Astrocyte (in vitro differentiated cells and primary cell): Measurements from ENCODE around the gene LTA. TPM values are rescaled to one million over a fixed set of nuclear protein-coding genes. Genes with fewer than 3 reads are reported as not detected.

ENCODE experiments used
- DNase-seq: peaks from one replicate; pipeline ENCODE4 v3.0.0-alpha.2; 2010; ENCODE audit warnings: low read depth
- FAIRE-seq: peaks from 2 replicates; lab custom pipeline; 2011; peaks lifted over from hg19 to GRCh38; lab: Jason Lieb, UNC
- H2AFZ ChIP-seq: 2 replicates; pipeline ENCODE4 v1.6.0; 2012; ENCODE audit warnings: low read depth, low read length, inconsistent platforms
- H3K27ac ChIP-seq: 2 replicates; pipeline ENCODE4 v1.5.1; 2011; ENCODE audit warnings: low read depth, low read length, inconsistent platforms
- H3K27me3 ChIP-seq: 2 replicates; pipeline ENCODE4 v1.6.0; 2011; ENCODE audit warnings: low read length, inconsistent platforms; ENCODE audit not compliant: insufficient read depth
- H3K36me3 ChIP-seq: 2 replicates; pipeline ENCODE4 v1.5.1; 2011; ENCODE audit warnings: low read length, inconsistent platforms; ENCODE audit not compliant: insufficient read depth
- H3K4me1 ChIP-seq: 2 replicates; pipeline ENCODE4 v1.5.1; 2011; ENCODE audit warnings: low read length, inconsistent platforms; ENCODE audit not compliant: insufficient read depth
- H3K4me2 ChIP-seq: 2 replicates; pipeline ENCODE4 v1.6.0; 2012; ENCODE audit warnings: low read length, inconsistent platforms
- H3K4me3 ChIP-seq: 2 replicates; pipeline ENCODE4 v1.5.1; 2011; ENCODE audit warnings: low read depth, mild to moderate bottlenecking, low read length, inconsistent platforms; ENCODE audit not compliant: insufficient read depth
- H3K79me2 ChIP-seq: 2 replicates; pipeline ENCODE4 v1.6.0; 2012; ENCODE audit warnings: mild to moderate bottlenecking, low read length, inconsistent platforms; ENCODE audit not compliant: insufficient read depth
- H3K9ac ChIP-seq: 2 replicates; pipeline ENCODE4 v1.6.0; 2012; ENCODE audit warnings: mild to moderate bottlenecking, low read length, inconsistent platforms
- H3K9me3 ChIP-seq: 2 replicates; pipeline ENCODE4 v1.5.1; 2012; ENCODE audit warnings: low read depth, mild to moderate bottlenecking, low read length, inconsistent platforms; ENCODE audit not compliant: insufficient read depth
- H4K20me1 ChIP-seq: 2 replicates; pipeline ENCODE4 v1.6.0; 2012; ENCODE audit warnings: low read length, inconsistent platforms; ENCODE audit not compliant: insufficient read depth
- H3K27ac Mint-ChIP-seq: one replicate; pipeline ENCODE4 v1.8.0; 2021; ENCODE audit warnings: mild to moderate bottlenecking, mixed read lengths; ENCODE audit not compliant: unreplicated experiment
- H3K27me3 Mint-ChIP-seq: one replicate; pipeline ENCODE4 v1.8.0; 2021; ENCODE audit warnings: low read depth, mixed read lengths; ENCODE audit not compliant: unreplicated experiment
- H3K36me3 Mint-ChIP-seq: one replicate; pipeline ENCODE4 v1.8.0; 2021; ENCODE audit warnings: low read depth, mixed read lengths; ENCODE audit not compliant: unreplicated experiment
- H3K4me1 Mint-ChIP-seq: one replicate; pipeline ENCODE4 v1.8.0; 2021; ENCODE audit warnings: low read depth, mixed read lengths; ENCODE audit not compliant: unreplicated experiment
- H3K4me3 Mint-ChIP-seq: one replicate; pipeline ENCODE4 v1.8.0; 2021; ENCODE audit warnings: mild to moderate bottlenecking, moderate library complexity, mixed read lengths; ENCODE audit not compliant: unreplicated experiment
- H3K9me3 Mint-ChIP-seq: one replicate; pipeline ENCODE4 v1.8.0; 2021; ENCODE audit warnings: mild to moderate bottlenecking, mixed read lengths; ENCODE audit not compliant: unreplicated experiment
- EZH2 ChIP-seq: IDR thresholded peaks from 2 replicates; pipeline ENCODE4 v1.6.1; 2012; ENCODE audit warnings: mild to moderate bottlenecking, low read length, inconsistent platforms; ENCODE audit not compliant: insufficient read depth
- total RNA-seq: library from RNA; stranded (reverse); gene quantifications from 2 replicates; pipeline ENCODE4 v1.2.1, GENCODE V29; 2021
- TF ChIP-seq, protein P1 (sequence below): IDR thresholded peaks from 2 replicates; pipeline ENCODE4 v1.5.1; 2011; ENCODE audit warnings: low read depth, mild to moderate bottlenecking, inconsistent platforms, low read length, moderate library complexity; ENCODE audit not compliant: insufficient read depth

Gene LTA
- total RNA-seq, 1 donor from 2014 or later = not detected

DNA sequence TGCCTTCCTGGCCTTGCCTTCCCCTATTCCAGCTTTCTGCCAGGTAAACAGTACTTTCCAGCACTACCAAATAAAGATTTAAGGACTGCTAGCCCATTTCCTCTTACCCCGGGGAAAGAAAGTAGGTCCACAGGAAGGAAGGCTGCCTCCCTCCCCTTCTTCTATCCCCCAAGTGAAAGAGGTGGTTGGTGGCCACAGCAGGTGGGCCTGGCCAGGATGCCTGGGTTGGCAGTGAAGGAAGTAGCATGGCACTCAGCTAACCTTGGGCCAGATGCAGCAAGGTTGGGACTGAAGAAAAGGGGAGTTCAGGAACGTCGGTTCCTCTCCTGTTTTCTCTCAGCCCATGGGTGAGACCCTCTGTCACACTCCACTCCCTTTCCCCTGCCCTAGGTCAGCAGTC, 15.8 kb upstream of the LTA start:
- no peak overlapping the region for H3K27ac Mint-ChIP-seq
- H2AFZ ChIP-seq = no peak overlapping the region
- no peak overlapping the region for H3K4me2 ChIP-seq
- no peaks in the 10 kb centered on the region for H3K27me3 ChIP-seq
- no peaks in the 10 kb centered on the region for H4K20me1 ChIP-seq
- no peak for FAIRE-seq
- H3K4me1 ChIP-seq = peaks cover 29% of the 10 kb centered on the region
- H3K9me3 ChIP-seq = no peaks in the 10 kb centered on the region
- peaks cover 22% of the 10 kb centered on the region for H3K36me3 Mint-ChIP-seq
- H3K36me3 ChIP-seq = peaks cover 7% of the 10 kb centered on the region
- no peak overlapping the region for H3K9ac ChIP-seq
- no peak for TF ChIP-seq EZH2
- H3K4me1 Mint-ChIP-seq = peaks cover 25% of the 10 kb centered on the region
- H3K4me3 Mint-ChIP-seq = no peak overlapping the region
- no peak for DNase-seq
- no peaks in the 10 kb centered on the region for H3K27me3 Mint-ChIP-seq
- H3K4me3 ChIP-seq = no peak overlapping the region
- H3K79me2 ChIP-seq = peaks cover 4% of the 10 kb centered on the region
- H3K9me3 Mint-ChIP-seq = no peaks in the 10 kb centered on the region
- H3K27ac ChIP-seq = no peak overlapping the region

DNA sequence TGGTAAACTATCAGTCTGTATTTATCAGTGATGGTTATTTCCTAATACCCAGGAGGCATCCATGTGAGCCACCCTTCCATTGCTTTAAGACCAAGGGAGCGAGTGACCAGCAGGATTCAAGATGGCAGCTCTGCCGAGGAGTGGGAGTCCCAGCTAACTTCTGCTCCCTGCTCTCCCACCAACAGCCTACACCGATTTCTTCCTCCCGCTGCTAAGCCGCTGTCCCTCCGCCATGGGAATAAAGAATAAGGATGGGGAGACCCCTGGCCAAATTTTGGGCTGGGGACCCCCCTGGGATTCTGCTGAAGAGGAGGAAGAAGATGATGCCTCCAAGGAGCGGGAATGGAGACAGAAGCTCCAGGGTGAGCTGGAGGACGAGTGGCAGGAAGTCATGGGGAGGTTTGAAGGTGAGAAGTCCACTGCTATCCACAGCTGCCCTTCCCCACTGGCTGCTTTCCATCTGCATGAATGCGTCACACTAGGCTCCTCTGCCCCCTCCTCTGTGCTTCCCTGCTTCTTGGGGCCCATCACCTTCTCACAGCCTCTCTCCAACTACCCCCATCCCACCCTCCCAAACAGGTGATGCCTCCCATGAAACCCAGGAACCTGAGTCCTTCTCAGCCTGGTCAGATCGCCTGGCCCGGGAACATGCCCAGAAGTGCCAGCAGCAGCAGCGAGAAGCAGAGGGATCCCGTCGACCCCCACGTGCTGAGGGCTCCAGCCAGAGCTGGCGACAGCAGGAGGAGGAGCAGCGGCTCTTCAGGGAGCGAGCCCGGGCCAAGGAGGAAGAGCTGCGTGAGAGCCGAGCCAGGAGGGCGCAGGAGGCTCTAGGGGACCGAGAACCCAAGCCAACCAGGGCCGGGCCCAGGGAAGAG, 14.4 kb upstream of the LTA start:
- DNase-seq = no peak
- Histone ChIP-seq H3K9ac (no peak overlapping the region), H3K27ac (no peak overlapping the region), H2AFZ (no peak overlapping the region), H3K79me2 (peaks cover 4% of the 10 kb centered on the region), H3K9me3 (no peaks in the 10 kb centered on the region), H4K20me1 (no peaks in the 10 kb centered on the region), H3K4me2 (no peak overlapping the region), H3K4me3 (no peak overlapping the region), H3K27me3 (no peaks in the 10 kb centered on the region), H3K36me3 (peaks cover 7% of the 10 kb centered on the region), H3K4me1 (peaks cover 29% of the 10 kb centered on the region)
- peaks cover 29% of the 10 kb centered on the region for H3K4me1 Mint-ChIP-seq
- H3K27ac Mint-ChIP-seq = no peak overlapping the region
- no peak overlapping the region for H3K4me3 Mint-ChIP-seq
- TF ChIP-seq, protein P1, sequence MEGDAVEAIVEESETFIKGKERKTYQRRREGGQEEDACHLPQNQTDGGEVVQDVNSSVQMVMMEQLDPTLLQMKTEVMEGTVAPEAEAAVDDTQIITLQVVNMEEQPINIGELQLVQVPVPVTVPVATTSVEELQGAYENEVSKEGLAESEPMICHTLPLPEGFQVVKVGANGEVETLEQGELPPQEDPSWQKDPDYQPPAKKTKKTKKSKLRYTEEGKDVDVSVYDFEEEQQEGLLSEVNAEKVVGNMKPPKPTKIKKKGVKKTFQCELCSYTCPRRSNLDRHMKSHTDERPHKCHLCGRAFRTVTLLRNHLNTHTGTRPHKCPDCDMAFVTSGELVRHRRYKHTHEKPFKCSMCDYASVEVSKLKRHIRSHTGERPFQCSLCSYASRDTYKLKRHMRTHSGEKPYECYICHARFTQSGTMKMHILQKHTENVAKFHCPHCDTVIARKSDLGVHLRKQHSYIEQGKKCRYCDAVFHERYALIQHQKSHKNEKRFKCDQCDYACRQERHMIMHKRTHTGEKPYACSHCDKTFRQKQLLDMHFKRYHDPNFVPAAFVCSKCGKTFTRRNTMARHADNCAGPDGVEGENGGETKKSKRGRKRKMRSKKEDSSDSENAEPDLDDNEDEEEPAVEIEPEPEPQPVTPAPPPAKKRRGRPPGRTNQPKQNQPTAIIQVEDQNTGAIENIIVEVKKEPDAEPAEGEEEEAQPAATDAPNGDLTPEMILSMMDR = no peak
- no peak for TF ChIP-seq EZH2
- H3K9me3 Mint-ChIP-seq = peaks cover 2% of the 10 kb centered on the region
- H3K27me3 Mint-ChIP-seq = no peaks in the 10 kb centered on the region
- no peak for FAIRE-seq
- peaks cover 19% of the 10 kb centered on the region for H3K36me3 Mint-ChIP-seq

DNA sequence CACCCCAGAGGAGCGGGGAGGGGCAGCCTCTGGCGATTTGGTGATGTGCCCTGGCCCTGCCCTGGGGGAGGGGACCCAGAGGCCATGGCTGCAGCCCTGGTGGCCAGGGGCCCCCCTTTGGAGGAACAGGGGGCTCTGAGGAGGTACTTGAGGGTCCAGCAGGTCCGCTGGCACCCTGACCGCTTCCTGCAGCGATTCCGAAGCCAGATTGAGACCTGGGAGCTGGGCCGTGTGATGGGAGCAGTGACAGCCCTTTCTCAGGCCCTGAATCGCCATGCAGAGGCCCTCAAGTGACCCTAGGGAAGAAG, 13.8 kb upstream of the LTA start:
- peaks cover 2% of the 10 kb centered on the region for H3K9me3 Mint-ChIP-seq
- no peak for FAIRE-seq
- Histone ChIP-seq H4K20me1 (no peaks in the 10 kb centered on the region), H3K79me2 (peaks cover 4% of the 10 kb centered on the region), H3K9ac (no peak overlapping the region), H3K27ac (no peak overlapping the region), H3K4me2 (no peak overlapping the region), H3K27me3 (no peaks in the 10 kb centered on the region), H2AFZ (no peak overlapping the region), H3K4me3 (no peak overlapping the region), H3K4me1 (peaks cover 29% of the 10 kb centered on the region), H3K36me3 (peaks cover 5% of the 10 kb centered on the region), H3K9me3 (no peaks in the 10 kb centered on the region)
- no peak overlapping the region for H3K4me3 Mint-ChIP-seq
- H3K27ac Mint-ChIP-seq = no peak overlapping the region
- DNase-seq = no peak
- H3K4me1 Mint-ChIP-seq = peaks cover 32% of the 10 kb centered on the region
- H3K36me3 Mint-ChIP-seq = peaks cover 19% of the 10 kb centered on the region
- TF ChIP-seq EZH2 = no peak
- TF ChIP-seq, protein P1 = no peak
- no peaks in the 10 kb centered on the region for H3K27me3 Mint-ChIP-seq
